Neural progenitor cell (in vitro differentiated cells): ENCODE results near the gene ASB15. TPM values are rescaled to one million over a fixed set of nuclear protein-coding genes. Genes with fewer than 3 reads are reported as not detected.

Experiments used
- DNase-seq: peaks from one replicate; pipeline ENCODE4 v3.0.0-alpha.2; 2016; ENCODE audit warnings: low spot score
- H2AFZ ChIP-seq: fragments of 200-600 bp; sonication (generic); replicated peaks from 2 replicates; pipeline ENCODE4 v1.6.1; 2016; ENCODE audit warnings: antibody characterized with exemption
- H3F3A ChIP-seq: fragments of 200-600 bp; sonication (generic); 2 replicates; pipeline ENCODE4 v1.6.1; 2016; ENCODE audit warnings: antibody characterized with exemption, low read depth
- H3K27ac ChIP-seq: fragments of 200-600 bp; sonication (generic); 2 replicates; pipeline ENCODE4 v1.5.1; 2016; ENCODE audit warnings: mild to moderate bottlenecking
- H3K27me3 ChIP-seq: fragments of 200-600 bp; sonication (generic); 2 replicates; pipeline ENCODE4 v1.6.1; 2016; ENCODE audit warnings: mild to moderate bottlenecking, moderate library complexity
- H3K36me3 ChIP-seq: fragments of 200-600 bp; sonication (generic); 2 replicates; pipeline ENCODE4 v1.5.1; 2016
- H3K4me1 ChIP-seq: fragments of 200-600 bp; sonication (generic); 2 replicates; pipeline ENCODE4 v1.6.1; 2016; ENCODE audit warnings: mixed run types
- H3K4me2 ChIP-seq: fragments of 200-600 bp; sonication (generic); 2 replicates; pipeline ENCODE4 v1.6.1; 2016
- H3K4me3 ChIP-seq: fragments of 200-600 bp; sonication (generic); 2 replicates; pipeline ENCODE4 v1.5.1; 2016
- H3K79me2 ChIP-seq: fragments of 200-600 bp; sonication (generic); 2 replicates; pipeline ENCODE4 v1.6.1; 2016; ENCODE audit warnings: low read depth
- H3K9ac ChIP-seq: fragments of 200-600 bp; sonication (generic); 2 replicates; pipeline ENCODE4 v1.6.1; 2016
- H3K9me3 ChIP-seq: fragments of 200-600 bp; sonication (generic); 2 replicates; pipeline ENCODE4 v1.5.1; 2016; ENCODE audit warnings: low read depth
- H4K20me1 ChIP-seq: fragments of 200-600 bp; sonication (generic); 2 replicates; pipeline ENCODE4 v1.6.1; 2016; ENCODE audit warnings: low read depth
- H3K27ac Mint-ChIP-seq: 3 replicates; pipeline ENCODE4 v1.8.0; 2021; ENCODE audit warnings: mixed read lengths
- H3K27me3 Mint-ChIP-seq: 2 replicates; pipeline ENCODE4 v1.8.0; 2022; ENCODE audit warnings: low read depth, mild to moderate bottlenecking, inconsistent platforms, moderate library complexity, mixed read lengths; ENCODE audit not compliant: insufficient read depth
- H3K36me3 Mint-ChIP-seq: 3 replicates; pipeline ENCODE4 v1.8.0; 2021; ENCODE audit warnings: mixed read lengths
- H3K4me1 Mint-ChIP-seq: 3 replicates; pipeline ENCODE4 v1.8.0; 2021; ENCODE audit warnings: mixed read lengths
- H3K4me3 Mint-ChIP-seq: 3 replicates; pipeline ENCODE4 v1.8.0; 2021; ENCODE audit warnings: mild to moderate bottlenecking, moderate library complexity, mixed read lengths
- H3K9me3 Mint-ChIP-seq: 3 replicates; pipeline ENCODE4 v1.8.0; 2020; ENCODE audit warnings: mixed read lengths
- EZH2 ChIP-seq: fragments of 200-600 bp; sonication (generic); IDR thresholded peaks from 2 replicates; pipeline ENCODE4 v1.6.1; 2017; ENCODE audit warnings: antibody characterized with exemption, mild to moderate bottlenecking, moderate library complexity
- EZH2phosphoT487 ChIP-seq: fragments of 200-600 bp; sonication (generic); IDR thresholded peaks from 2 replicates; pipeline ENCODE4 v1.6.1; 2017; ENCODE audit warnings: antibody characterized with exemption
- total RNA-seq: library from RNA; depleted of rRNA; stranded (reverse); fragments of >200 nt; gene quantifications from 2 replicates; pipeline ENCODE4 v1.2.3, GENCODE V29; 2015; ENCODE audit warnings: low replicate concordance
- TF ChIP-seq, protein P1 (sequence below): fragments of 200-600 bp; sonication (generic); IDR thresholded peaks from 2 replicates; pipeline ENCODE4 v1.5.1; 2017; ENCODE audit warnings: antibody characterized with exemption, mild to moderate bottlenecking

The ASB15 gene
- total RNA-seq, 1 donor from 2014 or later, result not detected

DNA sequence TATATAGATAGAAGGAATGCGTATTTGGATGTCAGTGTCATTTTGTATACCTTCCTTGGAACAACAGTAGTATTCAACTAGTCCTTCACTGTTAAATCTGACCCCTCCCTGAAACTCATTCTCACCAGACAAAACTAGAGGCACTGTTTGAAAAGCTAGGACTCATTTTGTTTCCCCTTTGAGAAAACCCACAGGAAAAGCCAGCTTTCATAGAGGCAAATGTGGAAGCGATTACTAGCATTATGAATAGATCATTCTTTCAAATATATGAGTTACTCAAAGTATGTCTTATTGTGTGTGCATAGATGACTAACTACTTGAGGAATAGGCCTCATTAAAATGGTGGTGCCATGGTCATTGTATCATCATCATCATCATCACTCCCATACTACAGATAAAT lies 1.9 kb upstream of the ASB15 start:
- Histone ChIP-seq H3K36me3 (no peaks in the 10 kb centered on the region), H3K4me2 (no peak overlapping the region), H2AFZ (no peak overlapping the region), H4K20me1 (no peaks in the 10 kb centered on the region), H3K79me2 (no peaks in the 10 kb centered on the region), H3K27me3 (no peaks in the 10 kb centered on the region), H3K4me3 (no peak overlapping the region), H3K4me1 (peaks cover 22% of the 10 kb centered on the region), H3K27ac (no peak overlapping the region), H3K9ac (no peak overlapping the region), H3F3A (no peaks in the 10 kb centered on the region), H3K9me3 (no peaks in the 10 kb centered on the region)
- H3K27me3 Mint-ChIP-seq, result no peaks in the 10 kb centered on the region
- H3K9me3 Mint-ChIP-seq, result no peaks in the 10 kb centered on the region
- TF ChIP-seq EZH2phosphoT487 (no peak), EZH2 (no peak)
- TF ChIP-seq, protein P1, sequence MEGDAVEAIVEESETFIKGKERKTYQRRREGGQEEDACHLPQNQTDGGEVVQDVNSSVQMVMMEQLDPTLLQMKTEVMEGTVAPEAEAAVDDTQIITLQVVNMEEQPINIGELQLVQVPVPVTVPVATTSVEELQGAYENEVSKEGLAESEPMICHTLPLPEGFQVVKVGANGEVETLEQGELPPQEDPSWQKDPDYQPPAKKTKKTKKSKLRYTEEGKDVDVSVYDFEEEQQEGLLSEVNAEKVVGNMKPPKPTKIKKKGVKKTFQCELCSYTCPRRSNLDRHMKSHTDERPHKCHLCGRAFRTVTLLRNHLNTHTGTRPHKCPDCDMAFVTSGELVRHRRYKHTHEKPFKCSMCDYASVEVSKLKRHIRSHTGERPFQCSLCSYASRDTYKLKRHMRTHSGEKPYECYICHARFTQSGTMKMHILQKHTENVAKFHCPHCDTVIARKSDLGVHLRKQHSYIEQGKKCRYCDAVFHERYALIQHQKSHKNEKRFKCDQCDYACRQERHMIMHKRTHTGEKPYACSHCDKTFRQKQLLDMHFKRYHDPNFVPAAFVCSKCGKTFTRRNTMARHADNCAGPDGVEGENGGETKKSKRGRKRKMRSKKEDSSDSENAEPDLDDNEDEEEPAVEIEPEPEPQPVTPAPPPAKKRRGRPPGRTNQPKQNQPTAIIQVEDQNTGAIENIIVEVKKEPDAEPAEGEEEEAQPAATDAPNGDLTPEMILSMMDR, result no peak
- H3K4me1 Mint-ChIP-seq, result peaks cover 17% of the 10 kb centered on the region
- H3K36me3 Mint-ChIP-seq, result no peaks in the 10 kb centered on the region
- no peak for DNase-seq
- no peak overlapping the region for H3K27ac Mint-ChIP-seq
- H3K4me3 Mint-ChIP-seq, result no peak overlapping the region

DNA sequence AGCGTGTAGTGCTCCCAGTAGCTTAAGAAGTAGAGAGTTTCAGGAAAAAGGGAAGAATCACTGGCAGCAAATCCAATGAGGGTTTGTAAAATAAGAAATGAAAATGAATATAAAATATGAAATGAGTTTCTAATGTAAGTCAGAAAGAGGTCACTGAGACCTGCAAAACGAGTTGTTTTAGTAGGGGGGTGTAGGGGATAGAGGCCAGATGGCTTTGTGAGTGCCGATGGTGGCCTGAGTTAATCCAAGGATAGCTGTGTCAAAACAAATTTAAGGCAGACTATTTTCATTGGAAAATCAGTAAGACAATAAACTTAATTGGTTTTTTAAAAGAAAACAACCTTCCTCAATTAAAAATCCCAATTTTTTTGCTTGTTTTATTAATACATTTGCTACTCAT lies 745 bp upstream of the ASB15 start:
- Histone ChIP-seq H3K79me2 (no peaks in the 10 kb centered on the region), H3K36me3 (no peaks in the 10 kb centered on the region), H4K20me1 (no peaks in the 10 kb centered on the region), H2AFZ (no peak overlapping the region), H3K4me3 (no peak overlapping the region), H3K27me3 (no peaks in the 10 kb centered on the region), H3K9me3 (no peaks in the 10 kb centered on the region), H3K4me1 (peaks cover 14% of the 10 kb centered on the region), H3K4me2 (peak overlapping the region; percentile 54), H3K9ac (no peak overlapping the region), H3F3A (no peaks in the 10 kb centered on the region), H3K27ac (no peak overlapping the region)
- Mint-ChIP-seq H3K4me3 (no peak overlapping the region), H3K27me3 (no peaks in the 10 kb centered on the region), H3K27ac (no peak overlapping the region), H3K9me3 (no peaks in the 10 kb centered on the region), H3K36me3 (no peaks in the 10 kb centered on the region), H3K4me1 (peaks cover 8% of the 10 kb centered on the region)
- no peak for TF ChIP-seq EZH2
- TF ChIP-seq, protein P1, result no peak
- no peak for TF ChIP-seq EZH2phosphoT487
- DNase-seq, result no peak

DNA sequence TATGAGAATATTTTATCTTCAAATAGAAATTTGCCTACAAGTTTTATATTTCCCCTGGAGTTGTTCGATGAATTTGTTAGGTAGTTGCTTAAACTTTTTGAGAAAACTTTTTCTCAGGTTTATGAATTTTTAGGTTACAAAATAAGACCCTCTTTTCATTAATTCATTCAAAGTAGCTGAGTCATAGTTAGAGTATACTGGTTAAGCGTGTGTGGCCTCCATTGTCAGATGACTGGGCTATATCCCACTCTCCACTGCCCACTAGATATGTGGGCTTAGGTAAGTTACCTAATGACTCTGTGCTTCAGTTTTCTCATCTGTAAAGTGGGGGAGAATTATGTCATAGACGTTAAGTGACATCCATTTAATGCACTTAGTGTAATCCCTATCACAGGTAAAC lies 1.0 kb downstream of the ASB15 start:
- H3K4me2 ChIP-seq, result no peak overlapping the region
- no peaks in the 10 kb centered on the region for H3K27me3 ChIP-seq
- H3K4me3 ChIP-seq, result no peak overlapping the region
- no peaks in the 10 kb centered on the region for H3K79me2 ChIP-seq
- DNase-seq, result no peak
- Mint-ChIP-seq H3K4me3 (no peak overlapping the region), H3K27me3 (no peaks in the 10 kb centered on the region), H3K9me3 (no peaks in the 10 kb centered on the region), H3K4me1 (peaks cover 8% of the 10 kb centered on the region), H3K27ac (no peak overlapping the region), H3K36me3 (no peaks in the 10 kb centered on the region)
- no peaks in the 10 kb centered on the region for H3K36me3 ChIP-seq
- no peaks in the 10 kb centered on the region for H3F3A ChIP-seq
- H2AFZ ChIP-seq, result no peak overlapping the region
- H3K4me1 ChIP-seq, result peaks cover 14% of the 10 kb centered on the region
- H3K9ac ChIP-seq, result no peak overlapping the region
- TF ChIP-seq EZH2 (no peak), EZH2phosphoT487 (no peak)
- TF ChIP-seq, protein P1, result no peak
- H4K20me1 ChIP-seq, result no peaks in the 10 kb centered on the region
- no peak overlapping the region for H3K27ac ChIP-seq
- no peaks in the 10 kb centered on the region for H3K9me3 ChIP-seq
